SJSA1 (cell line): ENCODE results near the gene MYOG. TPM values are rescaled to one million over a fixed set of nuclear protein-coding genes. Genes with fewer than 3 reads are reported as not detected.

Experiments used
- DNase-seq, 2 experiments: peaks; one replicate each; pipeline ENCODE4 v3.0.0-alpha.2; 2015 to 2020; ENCODE audit warnings: low spot score in 2 of 2, low read depth in 1 of 2
- H3K27ac ChIP-seq: fragments of 250-450 bp; sonication (Bioruptor Pico); 2 replicates; pipeline ENCODE4 v1.5.1; 2020; ENCODE audit warnings: mild to moderate bottlenecking, moderate library complexity
- H3K27me3 ChIP-seq: fragments of 250-450 bp; sonication (Bioruptor Pico); replicated peaks from 2 replicates; pipeline ENCODE4 v1.5.1; 2020; ENCODE audit warnings: mild to moderate bottlenecking, moderate library complexity
- H3K36me3 ChIP-seq: fragments of 250-450 bp; sonication (Bioruptor Pico); 2 replicates; pipeline ENCODE4 v1.5.1; 2020; ENCODE audit warnings: mild to moderate bottlenecking
- H3K4me1 ChIP-seq: fragments of 250-450 bp; sonication (Bioruptor Pico); replicated peaks from 2 replicates; pipeline ENCODE4 v1.6.1; 2021; ENCODE audit warnings: mild to moderate bottlenecking
- H3K4me3 ChIP-seq: fragments of 250-450 bp; sonication (Bioruptor Pico); 2 replicates; pipeline ENCODE4 v1.5.1; 2020; ENCODE audit warnings: mild to moderate bottlenecking
- H3K9me3 ChIP-seq: fragments of 250-450 bp; sonication (Bioruptor Pico); replicated peaks from 2 replicates; pipeline ENCODE4 v1.5.1; 2020; ENCODE audit warnings: mild to moderate bottlenecking
- total RNA-seq: library from RNA; depleted of rRNA; stranded (reverse); fragments of >200 nt; shearing (Covaris generic); gene quantifications from 2 replicates; pipeline ENCODE4 v1.2.3, GENCODE V29; 2014

Gene MYOG
- total RNA-seq, 1 experiment from 2014 or later, result not detected

GRCh38 chr1:203103829-203104495, 18.1 kb upstream of the MYOG start:
- H3K36me3 ChIP-seq, result no peaks in the 10 kb centered on the region
- H3K4me1 ChIP-seq, result no peaks in the 10 kb centered on the region
- peaks cover 6% of the 10 kb centered on the region; the same call in 1 of the 2 replicates for H3K27me3 ChIP-seq
- H3K4me3 ChIP-seq, result no peak overlapping the region
- H3K27ac ChIP-seq, result no peak overlapping the region
- DNase-seq, result no peak
- H3K9me3 ChIP-seq, result no peaks in the 10 kb centered on the region

- peaks cover 6% of the 10 kb centered on the region; the same call in 1 of the 2 replicates for H3K27me3 ChIP-seq
- H3K4me3 ChIP-seq, result no peak overlapping the region
- no peaks in the 10 kb centered on the region for H3K36me3 ChIP-seq
- no peak for DNase-seq
- H3K9me3 ChIP-seq, result no peaks in the 10 kb centered on the region
- H3K4me1 ChIP-seq, result no peaks in the 10 kb centered on the region
- H3K27ac ChIP-seq, result no peak overlapping the region
Observed at GRCh38 chr1:203103216-203103615, 17.4 kb upstream of the MYOG start.

GRCh38 chr1:203101813-203102634, 16.2 kb upstream of the MYOG start:
- no peak for DNase-seq
- no peak overlapping the region for H3K4me3 ChIP-seq
- H3K9me3 ChIP-seq, result no peaks in the 10 kb centered on the region
- H3K27me3 ChIP-seq, result no peaks in the 10 kb centered on the region; the same call in 1 of the 2 replicates
- H3K4me1 ChIP-seq, result no peaks in the 10 kb centered on the region
- no peaks in the 10 kb centered on the region for H3K36me3 ChIP-seq
- H3K27ac ChIP-seq, result no peak overlapping the region

DNA sequence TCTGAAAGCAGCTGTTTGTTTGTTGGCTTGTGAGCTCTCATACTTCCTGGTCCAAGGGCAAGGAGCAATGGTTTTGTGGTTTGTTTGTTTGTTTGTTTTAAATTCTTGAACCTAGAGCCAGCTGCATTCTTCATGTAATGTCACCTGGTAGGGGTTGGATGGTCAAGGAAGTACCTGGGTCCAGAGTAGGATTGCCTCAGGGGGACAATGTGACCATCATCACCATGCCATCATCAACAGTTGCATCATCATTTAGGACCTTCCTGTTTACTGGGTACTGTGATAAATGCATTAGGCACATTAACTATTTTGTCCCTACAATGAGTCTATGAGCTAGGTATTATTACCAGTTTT, 14.7 kb upstream of the MYOG start:
- no peaks in the 10 kb centered on the region for H3K36me3 ChIP-seq
- no peaks in the 10 kb centered on the region for H3K27me3 ChIP-seq
- H3K4me1 ChIP-seq, result no peaks in the 10 kb centered on the region
- H3K4me3 ChIP-seq, result no peak overlapping the region
- H3K9me3 ChIP-seq, result no peaks in the 10 kb centered on the region
- no peak overlapping the region for H3K27ac ChIP-seq
- no peak for DNase-seq

DNA sequence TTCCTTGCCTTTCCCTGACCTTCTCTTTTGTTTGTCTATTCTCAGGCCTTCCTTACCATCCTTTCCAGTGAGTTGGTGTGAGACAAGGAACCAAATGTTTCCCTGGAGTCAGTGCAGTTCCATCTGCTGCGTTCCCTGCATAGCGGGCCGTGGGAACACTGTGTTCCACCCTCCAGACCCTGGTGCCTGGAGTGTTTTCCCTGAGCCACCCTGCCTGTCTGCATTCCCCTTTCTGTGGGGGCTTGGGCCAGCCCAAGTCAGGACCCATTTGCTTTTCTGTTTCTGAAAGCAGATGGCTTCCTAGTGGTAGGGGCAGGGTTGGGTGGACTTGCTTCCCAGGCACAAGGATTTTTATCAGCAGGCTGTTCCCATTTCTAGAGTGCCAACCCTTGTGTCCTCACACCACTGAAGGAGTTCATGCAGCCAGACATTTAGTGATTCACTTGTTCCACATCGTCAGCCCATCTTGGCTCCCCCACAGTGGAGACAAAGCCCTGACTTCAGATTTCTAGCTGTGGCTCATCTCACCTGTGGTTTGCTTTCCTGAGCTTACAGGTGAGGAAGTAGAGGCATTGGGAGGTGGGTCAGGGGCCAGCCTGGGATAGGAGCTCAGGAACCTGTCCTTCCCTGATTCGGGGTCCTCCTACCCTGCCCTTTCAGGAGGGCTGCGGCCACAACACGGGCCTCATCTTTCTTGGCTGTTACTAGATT, 14.1 kb upstream of the MYOG start:
- no peaks in the 10 kb centered on the region for H3K36me3 ChIP-seq
- no peak overlapping the region for H3K4me3 ChIP-seq
- no peaks in the 10 kb centered on the region for H3K27me3 ChIP-seq
- no peak overlapping the region for H3K27ac ChIP-seq
- peaks cover 4% of the 10 kb centered on the region; the same call in 1 of the 2 replicates for H3K9me3 ChIP-seq
- DNase-seq, result no peak
- H3K4me1 ChIP-seq, result no peaks in the 10 kb centered on the region

DNA sequence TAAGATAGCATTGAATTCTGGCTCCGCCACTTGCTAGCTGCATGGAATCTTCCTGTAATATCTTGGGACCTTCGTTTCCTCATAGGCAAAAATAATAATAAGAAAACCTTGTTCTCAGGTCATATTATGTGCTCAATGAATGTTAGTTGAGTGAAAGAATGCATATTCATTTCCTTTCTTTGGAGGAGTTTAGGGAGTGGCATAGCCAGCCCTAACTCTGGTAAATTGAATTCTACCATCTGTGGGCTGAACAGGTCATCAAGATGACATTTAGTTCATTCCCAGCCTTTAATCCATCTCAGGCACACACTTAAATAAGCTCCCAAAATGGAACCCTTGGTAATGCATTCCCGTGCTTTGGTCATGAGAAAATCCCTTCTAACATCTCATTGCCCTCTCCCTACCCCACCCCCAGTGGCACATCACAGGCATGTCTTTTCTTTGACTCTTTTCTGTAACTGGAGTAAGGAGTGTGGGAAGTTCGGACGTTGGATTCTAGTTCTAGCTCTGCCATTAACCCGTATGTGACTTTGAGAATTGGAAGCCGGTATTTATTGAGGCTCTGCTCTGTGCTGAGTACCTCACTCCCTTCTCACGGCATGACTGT, 13.2 kb upstream of the MYOG start:
- DNase-seq, result no peak
- Histone ChIP-seq H3K9me3 (peaks cover 10% of the 10 kb centered on the region; the same call in 1 of the 2 replicates), H3K27me3 (no peaks in the 10 kb centered on the region), H3K4me3 (no peak overlapping the region), H3K36me3 (no peaks in the 10 kb centered on the region), H3K27ac (no peak overlapping the region), H3K4me1 (no peaks in the 10 kb centered on the region)

DNA sequence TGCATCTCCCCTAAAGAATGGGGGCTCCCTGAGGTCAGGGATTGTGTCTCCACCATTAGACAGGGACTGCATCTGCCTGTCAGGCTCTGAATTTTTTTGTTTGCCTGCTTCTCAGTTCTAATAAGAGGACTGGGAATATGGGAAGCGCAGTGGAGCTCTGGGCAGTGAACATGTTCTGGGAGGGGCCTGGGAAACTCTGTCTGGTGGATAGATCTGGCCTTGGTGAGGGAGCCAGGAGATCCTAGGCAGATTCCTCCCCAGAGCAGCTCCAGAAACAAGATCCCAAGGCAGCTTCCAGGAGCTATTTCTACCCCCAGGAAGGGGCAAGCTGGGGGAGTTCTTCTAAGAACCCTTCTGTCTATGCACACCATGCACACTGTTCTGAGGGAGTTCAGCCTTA, 12.6 kb upstream of the MYOG start:
- H3K27ac ChIP-seq, result no peak overlapping the region
- H3K9me3 ChIP-seq, result peaks cover 10% of the 10 kb centered on the region; the same call in 1 of the 2 replicates
- no peaks in the 10 kb centered on the region for H3K27me3 ChIP-seq
- no peaks in the 10 kb centered on the region for H3K4me1 ChIP-seq
- DNase-seq, result no peak
- no peak overlapping the region for H3K4me3 ChIP-seq
- H3K36me3 ChIP-seq, result no peaks in the 10 kb centered on the region

GRCh38 chr1:203097001-203097400, 11.2 kb upstream of the MYOG start:
- DNase-seq, result no peak
- H3K27ac ChIP-seq, result no peak overlapping the region

GRCh38 chr1:203096566-203096965, 10.8 kb upstream of the MYOG start:
- H3K27me3 ChIP-seq, result no peaks in the 10 kb centered on the region

More at GRCh38 chr1:203097001-203097400, 11.2 kb upstream of the MYOG start:
- no peak overlapping the region for H3K4me3 ChIP-seq
- H3K27me3 ChIP-seq, result no peaks in the 10 kb centered on the region
- peaks cover 10% of the 10 kb centered on the region; the same call in 1 of the 2 replicates for H3K9me3 ChIP-seq
- H3K4me1 ChIP-seq, result no peaks in the 10 kb centered on the region
- no peaks in the 10 kb centered on the region for H3K36me3 ChIP-seq

DNA sequence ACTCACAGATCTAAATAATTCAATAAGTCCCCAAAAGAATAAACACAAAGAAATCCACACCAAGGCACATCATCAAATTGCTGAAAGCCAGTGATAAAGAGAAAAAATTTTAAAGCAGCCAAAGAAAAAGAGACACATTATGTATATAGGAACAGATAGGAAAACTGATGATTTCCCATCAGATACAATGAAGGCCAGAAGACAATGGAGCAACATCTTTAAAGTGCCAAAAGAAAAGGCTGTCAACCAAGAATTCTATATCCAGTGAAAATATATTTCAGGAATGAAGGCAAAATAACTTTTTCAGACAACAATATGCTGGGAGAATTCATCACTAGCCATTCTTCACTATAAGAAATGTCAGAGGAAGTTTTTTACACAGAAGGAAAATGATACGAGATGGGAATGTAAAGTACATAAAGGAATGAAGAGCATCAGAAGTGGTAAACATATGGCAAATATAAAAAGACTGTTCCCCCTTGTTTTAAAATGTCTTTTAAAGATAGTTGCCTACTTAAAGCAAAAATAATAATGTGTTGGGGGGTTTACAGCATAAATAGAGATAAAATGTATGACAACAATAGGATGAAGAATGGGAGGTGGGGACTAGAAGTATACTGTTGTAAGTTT, 9.4 kb upstream of the MYOG start:
- DNase-seq, result no peak
- Histone ChIP-seq H3K27ac (no peak overlapping the region), H3K9me3 (peaks cover 10% of the 10 kb centered on the region; the same call in 1 of the 2 replicates), H3K36me3 (no peaks in the 10 kb centered on the region), H3K27me3 (no peaks in the 10 kb centered on the region), H3K4me3 (no peak overlapping the region), H3K4me1 (no peaks in the 10 kb centered on the region)

More at GRCh38 chr1:203096566-203096965, 10.8 kb upstream of the MYOG start:
- H3K27ac ChIP-seq, result no peak overlapping the region
- no peaks in the 10 kb centered on the region for H3K36me3 ChIP-seq
- peaks cover 10% of the 10 kb centered on the region; the same call in 1 of the 2 replicates for H3K9me3 ChIP-seq
- no peak overlapping the region for H3K4me3 ChIP-seq
- no peaks in the 10 kb centered on the region for H3K4me1 ChIP-seq
- DNase-seq, result peak in 1 of 2 experiments; percentile 11

DNA sequence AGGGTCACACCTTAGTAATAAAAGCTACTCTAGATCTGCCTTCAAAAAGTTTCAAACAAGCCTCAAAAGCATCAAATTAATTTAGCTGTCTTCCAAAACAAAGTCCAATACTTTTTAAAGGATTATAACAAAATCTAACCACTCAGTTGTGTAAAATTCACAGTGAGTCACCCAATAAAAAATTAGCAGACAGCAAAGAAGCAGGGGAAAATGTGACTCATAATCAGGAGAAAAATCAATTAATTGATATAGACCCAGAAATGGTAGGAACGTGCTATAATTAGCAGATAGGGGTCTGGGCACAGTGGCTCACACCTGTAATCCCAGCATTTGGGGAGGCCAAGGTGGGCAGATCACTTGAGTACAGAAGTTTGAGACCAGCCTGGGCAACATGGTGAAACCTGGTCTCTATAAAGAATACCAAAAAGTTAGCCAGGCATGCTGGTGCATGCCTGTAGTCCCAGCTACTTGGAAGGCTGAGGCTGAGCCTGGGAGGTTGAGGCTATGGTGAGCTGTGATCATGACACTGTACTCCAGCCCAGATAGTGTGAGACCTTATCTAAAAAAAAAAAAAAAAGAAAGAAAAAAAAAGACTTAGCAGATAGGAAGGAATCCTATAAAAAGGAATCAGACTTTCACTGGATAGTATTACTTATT, 8.1 kb upstream of the MYOG start:
- H3K27ac ChIP-seq, result no peak overlapping the region
- no peak overlapping the region for H3K4me3 ChIP-seq
- peak in 1 of 2 experiments; percentile 17 for DNase-seq

DNA sequence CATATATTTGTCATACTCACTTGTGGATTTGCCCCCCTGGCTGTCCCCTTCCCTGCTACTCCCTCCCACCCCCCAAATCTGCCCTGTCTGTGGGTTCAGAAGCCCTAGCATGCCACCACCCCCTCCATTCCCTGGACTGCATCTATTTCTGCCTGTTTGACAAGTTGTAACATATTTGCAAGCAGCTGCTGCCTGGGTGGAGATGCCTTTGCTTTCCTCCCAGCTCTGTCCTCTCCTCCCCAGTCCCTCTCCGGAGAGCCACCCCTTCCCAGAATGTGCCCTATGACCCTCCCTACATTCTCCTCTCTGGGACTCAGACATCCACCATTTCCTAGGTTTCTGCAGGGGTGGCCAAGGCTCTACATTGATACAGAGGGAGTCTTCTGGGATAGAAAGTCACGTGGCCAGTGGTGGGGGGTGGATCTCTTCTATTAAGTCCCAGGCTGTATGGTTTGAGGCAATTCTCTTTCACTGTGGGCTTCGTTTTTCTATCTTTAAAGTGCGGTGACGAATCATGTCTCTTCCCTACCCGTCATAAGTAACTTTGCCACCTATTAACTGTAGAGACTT, 6.0 kb upstream of the MYOG start:
- Histone ChIP-seq H3K36me3 (no peaks in the 10 kb centered on the region), H3K4me3 (no peak overlapping the region), H3K27me3 (peaks cover 4% of the 10 kb centered on the region), H3K9me3 (peaks cover 10% of the 10 kb centered on the region; the same call in 1 of the 2 replicates), H3K4me1 (no peaks in the 10 kb centered on the region), H3K27ac (no peak overlapping the region)
- peak in 1 of 2 experiments; percentile 25 for DNase-seq

More for the DNA sequence above, 8.1 kb upstream of the MYOG start:
- no peaks in the 10 kb centered on the region for H3K4me1 ChIP-seq
- H3K36me3 ChIP-seq, result no peaks in the 10 kb centered on the region
- H3K27me3 ChIP-seq, result peaks cover 4% of the 10 kb centered on the region; the same call in 1 of the 2 replicates
- peaks cover 10% of the 10 kb centered on the region; the same call in 1 of the 2 replicates for H3K9me3 ChIP-seq
